NCI-H446 treated with DMSO at 0.1 percent for 48 hours (cell line): Measurements from ENCODE around the gene DGCR2.
"Not testable (repeated sequence)": the region's sequence is repeated elsewhere in the genome, so short reads cannot be mapped to it uniquely, and the experiment has no call there.

Source experiments
- DNase-seq: peaks from one replicate; lab custom pipeline; 2025; lab: John Stamatoyannopoulos, UW

The DGCR2 gene

GRCh38 chr22:19060356-19061009 is 61.7 kb downstream of the DGCR2 start:
- DNase-seq, result no peak

- DNase-seq, result no peak
Measured at GRCh38 chr22:19059481-19060278, 62.5 kb downstream of the DGCR2 start.

- DNase-seq, result no peak
Measured at GRCh38 chr22:19058713-19059451, 63.3 kb downstream of the DGCR2 start.

- no peak for DNase-seq
Measured at GRCh38 chr22:19057999-19058491, 64.2 kb downstream of the DGCR2 start.

GRCh38 chr22:19057539-19057938 is 64.7 kb downstream of the DGCR2 start:
- no peak for DNase-seq

GRCh38 chr22:19056951-19057401 is 65.2 kb downstream of the DGCR2 start:
- no peak for DNase-seq

DNA sequence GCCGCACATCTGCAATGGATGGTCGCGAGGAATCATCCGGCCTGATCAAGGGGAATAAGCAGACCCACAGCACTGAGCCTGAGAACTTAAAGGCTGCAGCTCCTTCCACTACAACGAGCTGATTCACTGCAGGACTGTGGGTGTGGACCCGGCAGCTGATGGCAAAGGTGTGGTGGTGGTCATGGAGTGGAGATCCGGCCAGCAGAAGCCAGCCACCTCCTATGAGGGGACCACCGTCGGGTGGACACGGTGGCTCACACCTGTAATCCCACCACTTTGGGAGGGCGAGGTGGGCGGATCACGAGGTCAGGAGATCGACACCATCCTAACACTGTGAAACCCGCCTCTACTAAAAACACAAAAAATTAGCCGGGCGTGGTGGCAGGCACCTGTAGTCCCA is 66.4 kb downstream of the DGCR2 start:
- DNase-seq, result no peak

DNA sequence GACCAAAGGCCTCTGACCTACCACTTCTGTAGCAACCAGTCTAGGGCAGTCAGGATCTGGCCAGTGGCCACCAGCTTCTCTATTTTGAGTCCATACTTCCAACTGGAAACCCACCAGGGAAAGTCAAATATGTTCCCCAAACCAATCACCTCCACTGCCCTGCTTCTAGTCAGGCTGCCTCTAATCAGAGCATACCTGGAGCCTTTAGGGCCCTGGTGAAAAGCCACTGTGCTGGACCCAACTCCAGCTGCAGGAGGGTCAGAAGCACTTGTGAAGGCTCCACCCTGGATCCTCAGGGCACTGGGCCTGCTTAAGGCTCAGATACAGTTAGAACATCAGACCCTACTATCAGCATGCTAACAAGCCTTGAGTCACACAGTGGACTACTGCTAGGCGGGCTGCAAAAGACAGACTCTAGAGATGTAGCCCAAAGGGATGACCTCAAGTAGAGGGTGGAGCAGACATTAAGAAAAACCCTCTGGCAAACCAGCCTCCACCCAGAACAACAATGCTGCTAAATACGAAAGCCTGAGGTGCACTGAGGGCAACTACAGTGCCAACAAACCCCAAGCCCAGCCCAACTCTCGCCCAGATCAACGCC is 69.2 kb downstream of the DGCR2 start:
- no peak for DNase-seq

- no peak for DNase-seq
Measured at GRCh38 chr22:19051381-19052072, 70.7 kb downstream of the DGCR2 start.

DNA sequence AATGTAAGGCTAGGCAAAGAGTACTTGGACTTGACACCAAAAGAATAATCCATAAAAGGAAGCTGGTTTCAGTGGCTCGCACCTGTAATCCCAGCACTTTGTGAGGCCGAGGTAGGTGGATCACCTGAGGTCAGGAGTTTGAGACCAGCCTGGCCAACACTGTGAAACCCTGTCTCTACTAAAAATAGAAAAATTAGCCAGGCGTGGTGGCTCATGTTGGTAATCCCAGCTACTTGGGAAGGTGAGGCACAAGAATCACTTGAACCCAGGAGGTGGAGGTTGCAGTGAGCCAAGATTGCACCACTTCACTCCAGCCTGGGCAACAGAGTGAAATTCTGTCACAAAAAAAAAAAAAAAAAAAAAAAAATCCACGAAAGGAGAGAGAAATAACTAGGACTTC is 71.4 kb downstream of the DGCR2 start:
- DNase-seq, result not testable (repeated sequence)

DNA sequence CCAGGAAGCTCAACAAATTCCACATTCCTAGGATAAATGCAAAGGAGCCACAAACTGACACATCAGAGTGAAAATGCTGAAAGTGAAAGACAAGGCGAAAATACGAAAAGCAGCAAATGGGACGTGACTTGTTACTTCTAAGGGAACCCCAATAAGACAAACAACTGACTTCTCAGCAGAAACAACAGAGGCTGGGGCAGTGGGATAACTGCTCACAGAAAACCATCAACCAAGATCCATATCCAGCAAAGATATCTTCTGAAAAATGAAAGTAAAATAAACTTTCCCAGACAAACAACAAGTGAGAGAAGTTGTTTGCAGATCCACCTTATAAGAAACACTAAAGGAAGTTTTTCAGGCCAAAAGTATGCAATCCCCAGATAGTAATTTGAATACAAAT is 72.1 kb downstream of the DGCR2 start:
- no peak for DNase-seq

- no peak for DNase-seq
Measured at GRCh38 chr22:19048531-19048930, 73.7 kb downstream of the DGCR2 start.

DNA sequence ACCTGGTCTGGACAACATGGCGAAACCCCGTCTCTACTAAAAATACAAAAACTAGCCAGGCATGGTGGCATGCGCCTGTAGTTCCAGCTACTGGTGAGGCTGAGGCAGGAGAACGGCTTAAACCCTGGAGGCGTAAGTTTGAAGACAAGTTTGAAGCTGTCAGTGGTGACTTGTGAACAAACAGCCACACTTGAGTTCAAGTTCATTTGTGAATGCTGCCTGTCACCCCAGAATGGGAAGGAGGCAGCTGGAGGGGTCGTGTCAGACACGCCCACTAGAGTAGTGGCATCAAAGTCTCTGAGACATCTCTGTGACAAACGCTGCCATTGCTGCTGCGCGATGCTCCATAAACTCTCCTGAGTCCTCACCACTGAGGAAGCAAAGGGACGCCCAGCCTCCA is 74.2 kb downstream of the DGCR2 start:
- DNase-seq, result no peak

GRCh38 chr22:19046719-19047609 is 75.2 kb downstream of the DGCR2 start:
- DNase-seq, result no peak

DNA sequence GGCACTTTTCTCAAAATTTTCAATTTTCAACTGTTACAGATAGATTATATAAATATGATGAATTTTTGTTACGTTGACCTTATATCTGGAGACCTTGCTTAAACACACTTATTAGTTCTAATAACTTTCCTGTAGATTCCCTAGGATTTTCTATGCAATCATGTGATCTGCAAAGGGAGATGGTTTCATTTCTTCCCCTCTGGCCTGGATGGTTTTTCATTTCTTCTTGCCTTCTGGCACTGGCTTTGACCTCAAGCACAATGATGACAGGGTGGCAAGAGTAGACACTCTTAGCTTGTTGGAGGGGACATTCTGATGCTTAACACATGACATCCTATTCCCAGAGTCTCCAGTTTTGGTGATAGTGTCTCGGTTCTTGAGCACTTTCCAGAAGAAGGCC is 75.9 kb downstream of the DGCR2 start:
- DNase-seq, result no peak

DNA sequence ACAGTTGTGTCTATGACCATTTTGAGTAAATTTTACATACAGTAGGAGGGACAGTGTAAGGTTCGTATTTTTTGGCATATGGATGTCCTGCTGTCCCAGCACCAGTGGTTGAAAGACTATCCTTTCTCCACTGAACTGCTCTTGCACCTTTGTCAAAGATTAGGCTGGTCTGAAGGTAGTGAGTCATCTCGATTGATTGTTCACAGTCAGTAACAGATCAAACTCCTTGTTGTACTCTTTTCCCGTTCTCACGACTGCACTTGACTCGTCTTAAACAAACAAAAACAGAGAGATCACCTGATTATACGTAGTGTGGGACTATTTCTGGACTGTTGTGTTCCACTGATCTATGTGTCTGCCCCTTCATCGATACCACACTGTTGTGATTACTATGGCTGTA is 77.1 kb downstream of the DGCR2 start:
- DNase-seq, result no peak

- no peak for DNase-seq
Measured at GRCh38 chr22:19044381-19044780, 77.8 kb downstream of the DGCR2 start.

DNA sequence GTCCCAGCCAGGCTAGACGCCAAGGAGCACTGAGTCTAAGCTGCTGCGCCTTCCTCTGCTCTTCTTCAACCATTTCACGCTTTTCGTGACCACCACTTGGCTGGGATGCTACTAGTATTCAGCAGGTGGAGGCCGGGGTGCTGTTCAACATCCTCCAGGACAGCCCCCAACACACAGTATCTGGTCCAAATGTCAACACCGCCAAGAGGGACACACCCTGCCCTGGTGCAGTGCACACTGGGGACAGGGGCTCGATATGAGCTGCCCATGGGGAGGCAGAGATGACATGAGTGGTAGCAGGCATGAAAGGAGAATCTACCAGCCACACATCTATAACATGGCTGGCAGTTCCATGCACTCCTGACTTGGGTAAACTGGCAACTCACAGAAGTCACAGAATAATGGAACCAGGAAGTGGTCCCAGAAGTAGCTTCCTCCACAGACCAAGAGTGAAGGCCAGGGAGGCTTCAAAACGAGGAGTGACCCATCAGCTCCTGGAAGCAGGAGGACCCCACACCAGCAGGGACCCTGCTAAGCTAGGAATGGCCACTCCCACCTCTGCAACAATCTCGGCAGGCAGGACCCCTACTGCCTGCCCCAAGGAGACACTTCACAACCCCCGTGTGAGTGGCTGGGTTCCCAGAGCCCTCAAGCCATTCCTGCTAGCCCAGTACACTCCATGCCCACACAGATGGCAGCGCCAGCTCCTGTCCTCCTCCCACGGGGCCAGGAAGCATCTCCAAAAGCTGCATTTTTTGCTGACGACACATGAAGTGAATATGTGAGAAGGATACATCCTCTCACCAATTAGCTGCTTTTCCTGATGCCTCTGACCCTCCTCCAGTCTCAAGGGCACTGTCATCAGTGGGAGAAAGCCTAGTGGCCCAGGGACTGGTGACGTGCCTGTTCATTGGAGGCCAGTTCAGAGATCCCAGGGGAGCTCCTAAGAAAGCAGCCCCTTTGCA is 78.8 kb downstream of the DGCR2 start:
- DNase-seq, result no peak
